Epithelial cell of esophagus (primary cell): ENCODE data around the gene TRIP12.
A peak's percentile ranks its signal among the peaks of the same experiment; 100 is the strongest.

Source experiments
- DNase-seq: peaks from one replicate; pipeline ENCODE4 v3.0.0; 2010; ENCODE audit warnings: low read depth
- H3K4me3 ChIP-seq: 2 replicates; pipeline ENCODE4 v1.5.1; 2011; ENCODE audit warnings: mild to moderate bottlenecking, low read length, control low read depth
- CTCF ChIP-seq: IDR thresholded peaks from 2 replicates; pipeline ENCODE4 v1.5.1; 2011; ENCODE audit warnings: low read depth, mild to moderate bottlenecking, low read length, control low read depth, inconsistent platforms; ENCODE audit not compliant: insufficient read depth; ENCODE audit errors: missing control alignments

TRIP12 gene

GRCh38 chr2:229810786-229811185 lies 111.0 kb downstream of the TRIP12 start:
- no peak for TF ChIP-seq CTCF
- no peak for DNase-seq
- H3K4me3 ChIP-seq, result no peak overlapping the region

- H3K4me3 ChIP-seq, result no peak overlapping the region
- TF ChIP-seq CTCF, result no peak
- DNase-seq, result no peak
Measured at GRCh38 chr2:229805559-229805958, 116.2 kb downstream of the TRIP12 start.

GRCh38 chr2:229802785-229803184 lies 119.0 kb downstream of the TRIP12 start:
- no peak for TF ChIP-seq CTCF
- H3K4me3 ChIP-seq, result no peak overlapping the region
- DNase-seq, result no peak

- TF ChIP-seq CTCF, result peak; percentile 82
- DNase-seq, result peak; percentile 76
- no peak overlapping the region for H3K4me3 ChIP-seq
Measured at GRCh38 chr2:229800997-229801754, 120.6 kb downstream of the TRIP12 start.

- H3K4me3 ChIP-seq, result no peak overlapping the region
- no peak for DNase-seq
- TF ChIP-seq CTCF, result no peak
Measured at GRCh38 chr2:229798446-229799155, 123.2 kb downstream of the TRIP12 start.

GRCh38 chr2:229795058-229795457 lies 126.8 kb downstream of the TRIP12 start:
- TF ChIP-seq CTCF, result no peak
- DNase-seq, result no peak

More at GRCh38 chr2:229795058-229795457, 126.8 kb downstream of the TRIP12 start:
- H3K4me3 ChIP-seq, result no peak overlapping the region
